Retinal pigment epithelial cell (primary cell): Measurements from ENCODE around the gene UNC5C.

ENCODE experiments used
- DNase-seq: peaks from one replicate; pipeline ENCODE4 v3.0.0-alpha.2; 2010; ENCODE audit warnings: low read depth
- H3K4me3 ChIP-seq: 2 replicates; pipeline ENCODE4 v1.5.1; 2011; ENCODE audit warnings: mild to moderate bottlenecking, low read length, control low read depth, moderate library complexity
- TF ChIP-seq, protein P1 (sequence below): conservative IDR thresholded peaks from 2 replicates; pipeline ENCODE4 v1.5.1; 2011; ENCODE audit warnings: low read depth, low read length, control low read depth, inconsistent platforms

Gene UNC5C

DNA sequence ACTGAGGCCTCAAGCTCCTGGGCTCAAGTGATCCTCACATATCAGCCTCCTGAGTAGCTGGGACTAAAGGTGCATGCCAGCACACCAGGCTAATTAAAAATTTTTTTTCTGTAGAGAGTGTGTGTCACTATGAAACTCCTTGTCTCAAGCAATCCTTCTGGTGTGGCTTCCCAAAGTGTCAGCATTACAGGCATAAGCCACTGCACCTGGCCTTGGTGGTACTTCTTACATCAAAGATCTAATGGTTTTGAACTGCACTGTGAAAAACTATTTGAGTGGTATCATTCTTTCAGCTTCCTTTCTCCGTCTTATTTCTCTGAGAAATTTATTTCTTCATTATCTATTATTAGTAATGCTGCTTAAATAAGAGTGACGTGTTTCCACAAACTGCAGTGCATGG lies 98.5 kb downstream of the UNC5C start:
- no peak for DNase-seq

DNA sequence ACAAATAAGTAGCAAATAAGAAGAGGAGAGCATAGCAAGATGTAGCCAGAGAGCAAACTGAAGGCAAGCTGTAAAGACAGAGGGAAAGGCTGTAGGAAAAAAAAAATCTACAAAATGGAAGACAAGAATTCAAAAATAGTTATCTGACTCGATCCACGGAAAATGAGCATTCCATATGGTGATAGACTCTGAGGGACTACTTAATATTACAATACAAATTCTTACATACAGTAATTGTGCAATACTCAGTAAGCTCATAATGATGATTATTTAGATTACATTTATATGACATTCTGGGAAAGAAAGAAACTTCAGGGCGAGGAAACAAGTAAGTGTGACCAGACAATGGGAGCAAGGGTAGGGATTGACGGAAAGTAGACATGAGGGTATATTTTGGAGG lies 102.6 kb downstream of the UNC5C start:
- TF ChIP-seq, protein P1, sequence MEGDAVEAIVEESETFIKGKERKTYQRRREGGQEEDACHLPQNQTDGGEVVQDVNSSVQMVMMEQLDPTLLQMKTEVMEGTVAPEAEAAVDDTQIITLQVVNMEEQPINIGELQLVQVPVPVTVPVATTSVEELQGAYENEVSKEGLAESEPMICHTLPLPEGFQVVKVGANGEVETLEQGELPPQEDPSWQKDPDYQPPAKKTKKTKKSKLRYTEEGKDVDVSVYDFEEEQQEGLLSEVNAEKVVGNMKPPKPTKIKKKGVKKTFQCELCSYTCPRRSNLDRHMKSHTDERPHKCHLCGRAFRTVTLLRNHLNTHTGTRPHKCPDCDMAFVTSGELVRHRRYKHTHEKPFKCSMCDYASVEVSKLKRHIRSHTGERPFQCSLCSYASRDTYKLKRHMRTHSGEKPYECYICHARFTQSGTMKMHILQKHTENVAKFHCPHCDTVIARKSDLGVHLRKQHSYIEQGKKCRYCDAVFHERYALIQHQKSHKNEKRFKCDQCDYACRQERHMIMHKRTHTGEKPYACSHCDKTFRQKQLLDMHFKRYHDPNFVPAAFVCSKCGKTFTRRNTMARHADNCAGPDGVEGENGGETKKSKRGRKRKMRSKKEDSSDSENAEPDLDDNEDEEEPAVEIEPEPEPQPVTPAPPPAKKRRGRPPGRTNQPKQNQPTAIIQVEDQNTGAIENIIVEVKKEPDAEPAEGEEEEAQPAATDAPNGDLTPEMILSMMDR = no peak
- H3K4me3 ChIP-seq = no peak overlapping the region
- no peak for DNase-seq

More for the DNA sequence above, 98.5 kb downstream of the UNC5C start:
- TF ChIP-seq, protein P1 = no peak
- no peak overlapping the region for H3K4me3 ChIP-seq

DNA sequence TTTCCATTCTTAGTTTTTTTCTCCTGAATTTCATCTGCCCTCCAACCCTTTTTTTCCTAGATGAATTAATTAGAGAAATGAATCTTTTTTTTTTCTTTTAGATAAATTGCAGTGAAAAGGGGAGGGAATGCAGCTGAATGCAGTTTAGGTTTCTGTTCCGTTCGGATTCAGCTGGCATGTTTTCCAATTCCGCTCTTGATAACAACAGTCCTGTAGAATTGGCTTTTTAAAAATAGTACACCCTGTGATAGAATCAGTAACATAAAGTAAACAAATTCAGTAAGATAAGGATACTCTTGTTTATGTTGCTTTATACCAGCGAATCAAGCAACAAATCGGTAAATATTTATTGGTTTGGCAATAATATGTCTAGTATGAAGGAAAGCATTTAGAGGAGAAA lies 103.5 kb downstream of the UNC5C start:
- H3K4me3 ChIP-seq = no peak overlapping the region
- TF ChIP-seq, protein P1 = no peak
- DNase-seq = no peak

DNA sequence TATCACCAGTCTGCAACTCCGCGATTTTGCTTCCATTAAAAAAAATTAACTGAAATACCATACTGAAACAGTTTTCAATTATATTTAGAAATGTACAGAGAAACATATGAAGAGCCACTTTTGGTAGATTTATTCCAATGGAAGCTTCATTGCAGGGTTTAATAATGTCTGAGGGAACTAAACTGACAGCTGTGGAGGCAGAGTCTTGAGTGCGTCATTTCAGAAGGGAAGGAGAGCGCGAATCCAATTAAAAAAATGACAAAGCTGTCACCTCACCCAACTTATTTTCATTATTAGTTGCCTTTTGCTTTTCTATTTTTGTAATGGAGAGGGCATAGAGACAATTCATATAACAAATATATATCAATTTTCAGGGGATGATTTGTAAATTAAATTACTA lies 104.0 kb downstream of the UNC5C start:
- no peak overlapping the region for H3K4me3 ChIP-seq
- no peak for DNase-seq
- TF ChIP-seq, protein P1 = no peak

DNA sequence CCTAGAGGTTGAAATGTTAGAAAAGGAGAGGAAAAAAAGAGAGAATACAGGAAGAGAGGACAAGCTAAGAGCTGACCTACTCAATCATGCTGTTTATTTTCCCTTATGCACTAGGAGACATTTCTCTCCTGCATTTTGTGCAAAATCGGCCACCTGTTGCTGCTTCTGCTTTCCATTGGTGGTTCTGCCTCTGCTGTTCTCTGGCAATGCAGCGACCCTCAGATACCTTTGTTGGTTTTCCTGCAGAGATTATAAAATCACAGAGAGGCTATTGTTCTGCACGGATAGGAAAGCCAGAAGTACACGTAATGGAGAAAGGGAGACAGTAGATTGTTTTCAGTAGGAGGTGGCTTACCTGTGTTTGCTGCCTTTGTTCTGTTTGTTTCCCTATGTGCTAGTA lies 108.9 kb downstream of the UNC5C start:
- no peak overlapping the region for H3K4me3 ChIP-seq
- no peak for DNase-seq
- TF ChIP-seq, protein P1 = no peak

DNA sequence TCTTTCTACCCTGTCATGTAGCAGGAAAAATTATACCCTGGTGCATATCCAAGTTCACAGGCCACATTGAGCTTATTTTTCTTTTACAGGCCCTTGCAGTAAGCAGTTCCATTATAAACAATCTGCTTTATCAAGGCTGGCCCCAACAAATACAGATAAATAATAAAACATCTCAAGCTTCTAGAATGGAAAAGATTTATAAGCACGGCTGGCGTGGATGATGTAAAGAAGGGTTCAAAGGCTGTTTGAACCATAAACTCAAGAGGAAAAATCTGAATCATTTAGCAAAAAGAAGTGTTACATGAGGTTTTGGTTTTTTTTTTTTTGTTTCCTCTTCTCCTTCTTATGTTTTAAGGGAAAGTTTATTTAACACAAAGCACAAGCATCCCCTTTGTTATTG lies 109.7 kb downstream of the UNC5C start:
- no peak overlapping the region for H3K4me3 ChIP-seq
- TF ChIP-seq, protein P1 = no peak
- no peak for DNase-seq

DNA sequence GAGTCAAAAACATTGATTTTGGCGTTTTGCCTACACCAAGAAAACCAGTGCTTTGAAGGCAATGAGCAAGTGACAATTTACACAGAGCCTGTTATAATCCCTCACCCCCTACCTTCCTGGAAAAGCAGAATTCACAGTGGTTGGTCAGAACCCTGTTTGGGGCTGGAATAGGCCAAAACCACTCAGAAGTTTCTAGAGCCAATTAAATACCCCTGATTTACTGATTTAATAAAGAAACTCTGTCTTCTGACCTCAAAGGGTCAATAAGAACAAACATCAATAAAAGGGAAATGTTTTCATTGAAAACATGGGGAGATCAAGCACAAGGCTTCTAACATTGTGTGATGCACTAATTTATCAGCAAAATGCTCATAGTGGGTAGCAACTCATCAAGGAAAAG lies 116.3 kb downstream of the UNC5C start:
- TF ChIP-seq, protein P1 = no peak
- DNase-seq = no peak
- H3K4me3 ChIP-seq = no peak overlapping the region
